ENCODE data around the gene ERP27. TPM values are rescaled to one million over a fixed set of nuclear protein-coding genes. Genes with fewer than 3 reads are reported as not detected.

Gene ERP27
- total RNA-seq, 1 donor from 2014 or later, result 58.1 TPM

DNA sequence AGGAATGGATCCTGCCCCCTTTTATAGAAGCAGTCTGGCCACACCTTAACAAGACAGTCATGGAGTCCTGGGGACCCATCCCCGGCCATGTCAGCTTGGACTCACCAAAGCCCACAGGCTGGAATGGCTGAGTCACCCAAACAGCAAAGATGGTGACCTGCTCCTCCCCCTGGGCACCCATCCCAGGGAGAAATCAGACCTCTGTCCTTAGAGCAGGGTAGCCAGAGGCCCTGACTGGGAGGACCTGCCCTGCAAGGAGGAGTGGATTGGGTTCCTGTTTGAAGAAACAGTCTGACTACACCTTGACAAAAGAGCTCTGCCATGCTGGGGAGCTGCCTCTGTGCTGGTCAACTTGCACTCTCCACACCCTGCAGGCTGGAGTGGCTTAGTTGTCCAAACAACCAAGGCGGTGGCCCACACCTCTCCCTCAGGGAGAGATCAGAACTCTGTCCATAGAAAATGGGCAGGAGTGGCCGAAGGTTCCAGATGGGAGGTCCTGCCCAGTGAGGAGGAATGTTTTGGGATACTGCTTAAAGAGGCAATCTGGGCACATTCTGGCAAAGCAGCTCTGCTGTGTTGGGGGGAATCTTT, 69.3 kb downstream of the ERP27 start:
- no peaks in the 10 kb centered on the region for H3K27me3 Mint-ChIP-seq (ENCODE audit: low read depth)
- no peak overlapping the region for H3K27ac Mint-ChIP-seq
- DNase-seq (ENCODE audit: low spot score in 2 of 2, unreplicated experiment in 2 of 2), result no peak
- H3K4me1 Mint-ChIP-seq, result peaks cover 38% of the 10 kb centered on the region
- H3K4me3 Mint-ChIP-seq, result no peak overlapping the region
- TF ChIP-seq CTCF (IDR thresholded peaks at IDR 0.05; ENCODE audit: unreplicated experiment), result no peak
- peaks cover 33% of the 10 kb centered on the region for H3K9me3 Mint-ChIP-seq
- peaks cover 19% of the 10 kb centered on the region for H3K36me3 Mint-ChIP-seq

Other genes with a start within 250 kb of the ERP27 start
- 0.07 to 0.09 TPM (median 0.09 TPM) in 3 replicates for gene GUCY2C, start 241.9 kb downstream of the ERP27 start, total RNA-seq
- gene WBP11, start 135.1 kb downstream of the ERP27 start, total RNA-seq, result 72.8 to 81.5 TPM (median 77.0 TPM) in 3 replicates
- 1.3 to 1.7 TPM (median 1.4 TPM) in 3 replicates for gene C12orf60, start 134.9 kb downstream of the ERP27 start, total RNA-seq
- 1.4 to 1.5 TPM (median 1.5 TPM) in 3 replicates for gene SMCO3, start 124.4 kb downstream of the ERP27 start, total RNA-seq
- 2.3 to 2.4 TPM (median 2.4 TPM) in 3 replicates for gene ART4, start 95.0 kb downstream of the ERP27 start, total RNA-seq
- 202 to 221 TPM (median 202 TPM) in 3 replicates for gene MGP, start 52.7 kb downstream of the ERP27 start, total RNA-seq
- 26.2 to 30.1 TPM (median 28.5 TPM) in 3 replicates for gene ARHGDIB, start 23.1 kb upstream of the ERP27 start, total RNA-seq
- gene PDE6H, start 34.5 kb upstream of the ERP27 start, total RNA-seq, result not detected in 3 replicates

Measured in mesothelial cell of epicardium (in vitro differentiated cells).